Fibroblast of skin of scalp (primary cell): ENCODE results near the gene IGF1R.

Experiments used
- DNase-seq: peaks from one replicate; pipeline ENCODE4 v3.0.0-alpha.2; 2013

The IGF1R gene

GRCh38 chr15:98923171-98923570, 274.8 kb downstream of the IGF1R start:
- no peak for DNase-seq

- DNase-seq, result no peak
Observed at GRCh38 chr15:98923579-98923978, 275.2 kb downstream of the IGF1R start.

- no peak for DNase-seq
Observed at GRCh38 chr15:98924401-98925049, 276.2 kb downstream of the IGF1R start.

DNA sequence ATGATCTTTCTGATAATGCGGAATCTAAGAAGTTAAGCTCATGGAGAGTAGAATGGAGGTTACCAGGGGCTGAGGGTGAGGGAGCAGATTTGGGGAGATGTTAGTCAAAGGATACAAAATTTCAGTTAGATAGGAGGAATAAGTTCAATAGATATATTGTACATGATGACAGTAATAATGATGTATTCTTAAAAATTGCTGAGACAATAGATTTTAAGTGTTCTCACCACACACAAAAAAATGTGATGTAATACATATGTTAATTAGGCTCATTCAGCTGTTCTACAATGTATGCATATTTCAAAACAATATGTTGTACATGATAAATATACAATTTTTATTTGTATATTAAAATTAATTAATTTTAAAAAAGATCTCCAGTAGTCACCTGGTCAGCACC, 277.9 kb downstream of the IGF1R start:
- no peak for DNase-seq

DNA sequence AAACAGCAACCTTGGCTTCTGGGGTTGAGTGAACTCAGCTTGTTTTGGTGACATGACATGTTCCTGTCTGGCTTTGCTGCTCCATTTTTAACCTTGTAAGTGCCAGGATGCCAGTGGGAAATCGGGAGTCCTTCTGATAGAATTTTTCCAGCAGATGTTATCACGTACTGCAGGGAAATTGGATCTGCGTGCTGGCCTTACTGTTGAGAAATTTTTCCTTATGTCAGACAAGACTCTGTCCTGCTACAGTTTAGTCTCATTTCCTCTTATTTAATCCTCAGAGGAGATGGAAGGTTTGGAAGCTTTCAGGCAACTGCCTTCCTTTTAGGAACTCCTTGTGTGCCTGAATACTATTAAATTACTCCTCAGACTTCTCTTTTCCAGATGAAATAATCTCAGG, 278.7 kb downstream of the IGF1R start:
- no peak for DNase-seq

- DNase-seq, result no peak
Observed at GRCh38 chr15:98927996-98928395, 279.7 kb downstream of the IGF1R start.

GRCh38 chr15:98930576-98930975, 282.2 kb downstream of the IGF1R start:
- no peak for DNase-seq

DNA sequence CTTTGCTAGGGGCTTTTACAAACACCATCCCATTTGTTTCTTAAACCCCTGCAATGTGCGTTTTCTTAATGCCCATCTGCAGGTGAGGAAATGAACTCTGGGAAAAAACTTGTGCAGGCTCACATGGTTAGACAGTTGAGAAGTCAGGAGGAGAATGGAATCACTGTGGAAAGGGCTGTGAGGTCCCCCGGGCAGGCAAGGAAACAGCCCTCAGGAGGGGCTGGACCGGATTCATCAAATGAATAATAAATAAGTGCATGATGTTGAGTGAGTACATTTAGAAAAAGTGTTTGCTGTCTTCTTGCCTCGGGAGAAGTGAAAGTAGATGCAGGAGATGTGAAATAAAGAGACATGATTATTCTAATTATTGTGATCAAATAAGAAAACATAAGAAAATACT, 282.7 kb downstream of the IGF1R start:
- DNase-seq, result no peak

DNA sequence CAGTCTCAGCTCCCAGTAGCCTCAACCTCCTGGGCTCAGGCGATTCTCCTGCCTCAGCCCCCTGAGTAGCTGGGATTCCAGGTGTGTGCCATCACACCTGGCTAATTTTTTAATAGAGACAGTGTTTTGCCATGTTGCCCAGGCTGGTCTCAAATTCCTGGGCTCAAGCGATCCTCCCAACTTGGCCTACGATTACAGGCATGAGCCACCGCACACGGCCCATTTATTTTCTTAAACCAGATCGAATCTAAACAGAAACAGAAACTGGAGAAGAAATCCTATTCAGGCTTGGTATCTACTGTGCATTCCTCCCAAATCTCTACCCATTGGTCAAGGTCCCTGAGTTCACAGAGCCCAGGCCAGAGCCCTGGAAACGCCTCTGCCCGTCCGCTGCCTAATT, 285.1 kb downstream of the IGF1R start:
- no peak for DNase-seq

DNA sequence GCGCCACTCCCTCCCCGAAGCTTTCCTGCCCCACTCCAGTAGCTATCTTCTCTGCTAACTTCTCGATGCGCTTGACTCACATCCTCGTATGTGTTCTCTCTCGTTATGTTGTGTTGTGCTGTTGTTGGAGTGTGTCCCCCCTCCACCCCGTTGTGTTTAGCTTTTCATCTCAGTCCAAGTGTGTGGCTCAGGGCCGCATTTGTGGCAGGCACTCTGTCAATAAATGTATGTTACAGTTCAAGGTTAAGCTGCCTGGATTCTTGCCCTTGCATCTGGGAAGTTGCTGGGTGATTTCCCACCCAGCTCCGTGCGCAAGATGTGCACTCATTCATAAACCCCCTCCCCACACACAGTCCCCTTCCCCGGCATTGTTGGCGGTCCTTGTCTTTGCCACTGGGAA, 287.4 kb downstream of the IGF1R start:
- DNase-seq, result no peak

DNA sequence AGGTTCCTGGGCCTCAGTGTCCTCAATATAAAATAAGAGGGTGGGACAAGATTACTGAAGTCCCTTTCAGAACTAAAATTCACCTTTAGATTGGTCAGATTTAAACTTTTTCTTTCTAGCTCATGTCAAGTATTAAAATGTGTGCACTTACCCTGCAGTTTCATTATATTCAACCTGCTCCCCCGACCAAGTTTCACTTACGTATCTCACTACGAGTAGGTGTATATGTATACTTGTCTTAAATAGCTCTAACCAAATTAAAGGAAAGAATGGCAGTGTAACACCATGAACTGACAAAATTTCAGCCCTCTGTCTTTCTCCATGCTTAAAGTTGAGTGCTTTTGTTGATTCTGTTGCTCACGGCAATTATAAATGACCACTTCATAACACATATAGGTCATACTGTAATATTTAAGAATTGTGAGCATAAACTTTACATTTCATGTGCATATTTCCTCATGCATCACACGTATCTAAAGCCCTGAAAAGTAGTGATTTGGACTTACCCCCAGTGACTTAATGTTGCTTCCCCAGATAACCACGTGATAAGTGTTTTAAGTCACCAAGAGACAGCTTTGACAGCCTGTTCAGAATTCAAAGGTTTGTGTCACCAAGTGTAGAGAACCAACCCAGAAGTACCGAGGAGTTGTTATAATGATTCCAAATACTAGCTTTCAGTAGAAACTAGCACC, 289.2 kb downstream of the IGF1R start:
- DNase-seq, result no peak

DNA sequence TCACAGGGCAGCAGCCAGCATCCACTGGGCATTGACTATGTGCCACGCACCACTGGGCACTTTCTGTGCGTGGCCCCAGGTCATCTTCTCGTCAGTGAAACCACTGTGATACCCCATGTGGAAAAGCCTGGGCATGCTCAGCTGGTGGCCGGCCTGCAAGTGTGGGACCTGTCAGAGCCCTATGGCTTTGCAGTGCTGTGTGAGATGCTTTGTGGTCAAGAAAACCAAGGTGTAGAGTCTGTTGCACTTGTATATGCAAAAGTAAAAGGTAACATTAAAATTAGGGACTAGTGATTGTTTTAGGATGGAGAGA, 289.7 kb downstream of the IGF1R start:
- DNase-seq, result no peak

DNA sequence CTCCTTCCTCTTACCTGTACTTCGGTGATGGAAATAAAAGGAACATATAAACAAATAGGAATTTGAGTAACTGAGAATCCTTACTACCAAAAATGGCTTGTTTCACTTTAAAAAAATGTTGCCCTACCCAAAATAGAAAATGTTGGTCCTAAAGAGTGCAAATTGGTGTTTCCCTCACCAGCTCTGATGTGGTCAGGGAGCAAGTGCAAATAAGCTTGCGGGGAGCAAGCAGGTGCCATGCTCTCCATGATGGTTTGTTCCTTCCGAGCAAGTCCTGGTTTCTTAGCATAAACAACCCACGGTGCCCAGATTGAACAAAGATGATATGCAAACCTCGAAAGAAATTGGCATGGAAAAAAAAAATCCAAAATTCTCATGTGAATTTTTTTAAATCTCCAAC, 290.5 kb downstream of the IGF1R start:
- no peak for DNase-seq

- no peak for DNase-seq
Observed at GRCh38 chr15:98939311-98940080, 291.2 kb downstream of the IGF1R start.

DNA sequence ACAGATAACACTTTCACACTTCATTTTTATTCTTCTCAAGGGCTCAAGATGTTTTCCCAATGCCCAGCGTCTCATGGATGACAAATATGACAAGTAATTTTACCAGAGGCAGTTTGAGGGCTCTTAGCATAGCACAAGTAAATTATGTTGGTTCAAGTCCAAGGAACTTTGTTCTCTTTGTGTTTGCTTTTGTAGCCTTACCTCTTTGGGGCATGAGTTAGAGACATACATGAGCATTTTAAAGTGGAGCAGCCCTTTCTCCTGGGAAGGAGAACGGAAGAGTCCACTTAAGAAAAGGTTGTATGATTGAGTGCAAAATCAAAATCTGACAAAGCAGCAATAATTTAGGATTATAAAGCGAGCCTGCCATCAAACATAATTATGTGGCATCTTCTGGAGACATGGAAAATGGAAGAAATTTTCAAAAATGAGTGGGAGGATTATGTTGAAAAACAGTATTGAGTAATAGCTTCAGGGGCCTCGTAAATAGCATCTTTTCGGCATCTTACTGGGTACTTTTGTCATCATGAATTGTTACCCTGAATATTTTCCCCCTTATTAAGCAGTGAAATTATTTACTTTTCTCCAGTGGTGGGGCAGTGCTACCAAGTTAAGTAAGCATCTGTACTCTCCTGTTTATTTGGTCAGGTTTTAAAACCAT, 293.4 kb downstream of the IGF1R start:
- no peak for DNase-seq

- peak; percentile 29 for DNase-seq
Observed at GRCh38 chr15:98942431-98942830, 294.1 kb downstream of the IGF1R start.

GRCh38 chr15:98943051-98943508, 294.7 kb downstream of the IGF1R start:
- DNase-seq, result no peak

DNA sequence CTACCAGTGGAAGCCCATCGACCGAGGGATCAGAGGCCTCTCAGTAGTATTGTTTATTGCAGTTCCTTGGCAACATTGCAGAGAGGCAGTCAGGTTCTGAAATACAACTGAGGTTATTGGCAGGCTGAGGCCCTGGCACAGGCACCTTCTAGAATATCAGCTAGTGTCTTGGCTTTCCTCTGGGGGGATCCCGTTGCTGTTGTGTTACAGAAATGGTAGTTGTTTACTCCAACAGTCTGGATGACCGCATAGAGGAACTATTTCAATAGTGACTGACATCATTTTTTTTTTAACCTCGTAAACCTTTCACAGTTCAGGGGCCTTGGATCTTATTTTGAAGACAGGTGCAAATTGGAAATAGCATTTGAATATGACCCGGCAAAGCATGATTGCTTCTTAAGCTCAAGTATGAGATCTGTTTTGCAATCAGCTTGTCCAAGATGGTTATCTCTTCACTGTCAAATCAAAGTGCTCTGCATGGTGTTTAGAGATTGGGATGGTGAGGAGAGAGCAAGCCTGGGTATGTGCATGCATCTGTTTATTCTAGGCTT, 295.3 kb downstream of the IGF1R start:
- no peak for DNase-seq

DNA sequence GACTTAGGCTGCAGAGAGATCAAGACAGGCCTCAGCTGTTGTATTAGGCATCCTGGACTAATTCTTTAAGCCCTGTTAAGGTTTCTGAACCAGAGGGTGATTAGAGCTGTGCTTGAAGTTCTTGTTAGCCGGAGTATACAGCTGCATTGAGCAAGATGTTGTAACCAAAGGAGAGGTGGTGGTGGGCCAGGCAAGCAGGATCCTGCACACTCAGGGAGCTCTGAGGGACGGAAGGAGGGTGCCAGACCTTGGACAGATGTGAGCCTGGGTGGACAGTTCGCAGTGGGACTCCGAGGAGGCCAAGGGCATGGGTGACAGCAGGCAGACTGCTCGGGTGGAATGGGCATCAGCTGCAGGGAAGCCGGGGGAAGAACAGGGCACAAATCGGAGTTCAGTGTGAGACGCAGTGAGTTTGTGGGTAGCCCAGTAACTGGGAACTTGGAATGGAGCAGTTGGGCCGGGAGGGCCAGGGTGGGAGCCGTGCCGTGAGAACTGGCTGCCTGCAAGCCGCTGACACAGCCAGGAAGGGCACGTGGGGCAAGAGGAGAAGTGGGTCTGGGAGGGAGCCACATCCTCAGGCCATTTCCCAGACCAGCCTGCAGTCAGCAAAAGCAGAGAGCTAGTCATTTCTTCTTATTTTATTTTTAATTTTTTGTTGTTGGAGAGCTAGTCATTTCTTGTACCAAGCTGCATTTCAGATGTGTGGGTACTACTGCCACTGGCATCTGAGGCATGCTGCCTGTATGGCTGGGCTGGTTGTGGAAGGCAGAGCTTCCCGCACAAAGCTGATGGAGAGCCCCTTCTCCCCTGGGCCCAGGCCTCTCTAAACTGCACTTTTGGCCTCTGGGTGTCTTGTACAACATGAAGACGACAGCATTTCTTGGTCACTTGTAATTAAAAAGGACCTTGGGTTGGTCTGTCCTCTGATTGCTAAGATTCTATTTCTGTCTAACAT, 298.2 kb downstream of the IGF1R start:
- no peak for DNase-seq

- DNase-seq, result no peak
Observed at GRCh38 chr15:98948456-98948855, 300.1 kb downstream of the IGF1R start.

DNA sequence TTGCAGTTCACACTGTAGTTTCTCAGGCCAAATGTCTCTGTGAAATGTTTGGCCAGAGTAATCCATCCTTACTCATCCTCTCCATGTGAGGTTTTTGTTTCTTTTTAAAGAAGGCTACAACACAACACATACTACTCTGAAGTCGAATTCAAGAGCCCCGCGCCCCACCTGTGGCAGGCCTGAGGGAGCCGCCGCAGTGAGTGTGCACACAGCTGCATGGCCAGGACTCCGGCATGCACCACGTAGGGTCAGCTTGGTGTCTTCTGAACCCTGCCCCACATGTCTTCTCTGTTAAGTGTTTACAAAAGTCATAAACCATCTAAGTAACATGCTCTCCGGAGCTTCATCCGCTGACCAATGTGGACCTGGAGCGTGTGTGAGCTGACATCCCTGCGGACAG, 300.6 kb downstream of the IGF1R start:
- DNase-seq, result no peak

GRCh38 chr15:98949624-98950023, 301.3 kb downstream of the IGF1R start:
- DNase-seq, result no peak
